CD1c-positive myeloid dendritic cell (primary cell): ENCODE measurements around the gene CREB5.

Source experiments
- DNase-seq: peaks from one replicate; pipeline ENCODE4 v3.0.0-alpha.2; 2016; ENCODE audit errors: extremely low spot score

The CREB5 gene

DNA sequence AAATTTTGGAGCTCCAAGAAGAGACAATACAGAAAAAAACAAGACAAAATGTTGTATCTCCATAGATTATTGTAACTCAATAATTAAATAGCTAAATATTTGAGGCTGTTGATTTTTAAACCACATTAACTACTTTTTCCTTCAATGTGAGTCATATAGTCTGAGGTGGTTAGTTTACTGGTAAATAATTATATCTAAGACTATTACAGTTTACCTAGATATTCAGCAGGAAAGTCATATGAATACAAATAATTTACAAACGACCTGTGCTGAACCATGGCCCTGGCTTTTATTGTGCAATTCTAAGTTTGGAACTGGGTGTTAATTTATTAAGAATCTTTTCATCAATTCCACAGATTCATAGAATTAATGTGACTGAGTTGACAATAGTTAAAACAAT is 22.2 kb downstream of the CREB5 start:
- no peak for DNase-seq

DNA sequence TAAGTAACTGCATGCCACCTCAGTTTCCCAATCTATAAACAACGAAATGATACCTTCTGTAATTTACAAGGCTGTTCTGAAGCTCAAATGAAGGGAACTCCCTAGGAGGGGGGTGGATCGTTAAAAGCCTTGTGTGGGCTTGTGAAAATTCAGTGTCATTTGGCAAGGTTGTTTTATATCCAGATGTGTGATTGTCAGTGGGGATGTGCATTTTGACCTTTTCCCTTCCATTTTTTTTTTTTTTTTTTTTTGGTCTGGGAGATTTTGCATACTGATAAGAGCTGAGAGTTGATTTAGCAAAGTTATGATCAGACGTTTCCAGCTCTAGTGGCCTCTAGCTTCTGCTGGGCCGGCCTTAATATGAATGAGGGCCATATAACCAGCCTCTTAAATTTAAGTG is 22.8 kb downstream of the CREB5 start:
- DNase-seq, result no peak

DNA sequence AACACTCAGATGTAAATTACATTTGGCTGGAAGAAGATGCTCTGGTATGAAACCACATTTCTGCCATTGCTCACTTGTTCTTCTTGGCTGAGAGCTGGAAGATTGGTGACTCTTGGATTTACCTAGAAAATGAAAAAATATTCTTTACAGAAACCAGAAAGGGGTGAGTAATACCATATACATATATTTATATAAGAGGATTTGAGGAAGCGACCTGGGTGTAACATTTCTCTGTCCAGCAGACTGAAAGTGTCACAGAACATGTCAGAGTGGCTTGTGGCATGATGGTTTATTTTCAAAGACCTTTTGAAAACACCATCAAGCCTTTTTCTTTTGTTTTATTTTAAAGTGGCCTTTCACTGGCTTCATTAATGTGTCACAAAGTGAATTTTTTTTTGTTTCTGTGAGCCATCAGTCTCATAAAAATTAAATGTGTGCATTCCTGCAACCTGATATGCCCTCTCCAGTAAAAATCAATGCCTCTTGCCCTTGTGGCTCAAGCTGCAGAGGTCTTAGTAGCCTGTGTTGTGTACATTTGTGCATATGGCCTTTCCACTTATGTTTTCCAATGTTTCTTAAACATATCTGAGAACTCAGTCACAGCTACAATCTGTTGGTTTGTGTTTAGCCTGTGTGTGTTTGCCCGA is 23.5 kb downstream of the CREB5 start:
- DNase-seq, result no peak

DNA sequence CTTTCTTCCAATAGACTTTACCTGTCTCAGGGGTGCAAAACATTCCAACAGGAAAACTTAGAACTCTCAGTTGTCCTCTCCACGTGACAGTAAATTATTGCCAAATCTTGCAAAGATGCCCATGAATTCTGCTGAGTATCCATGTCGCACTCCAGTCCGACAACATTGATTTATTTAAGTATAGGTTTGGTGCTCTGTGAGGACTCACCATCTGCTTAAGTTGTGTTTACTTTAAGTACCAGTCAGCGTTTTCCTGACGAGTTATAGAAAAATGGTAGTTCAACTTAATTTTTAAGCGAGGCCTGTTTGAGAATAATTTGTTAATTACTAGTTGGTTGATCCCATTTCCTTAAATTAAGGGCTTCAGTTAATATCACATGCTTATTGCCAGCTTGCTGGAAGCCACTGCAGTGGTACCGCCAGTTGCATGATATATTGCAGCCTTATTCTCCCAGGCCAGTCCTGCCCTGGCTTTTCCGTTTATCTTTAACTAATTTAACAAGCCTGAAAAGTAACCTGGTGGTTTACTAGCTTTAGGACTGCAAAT is 27.8 kb downstream of the CREB5 start:
- DNase-seq, result no peak

DNA sequence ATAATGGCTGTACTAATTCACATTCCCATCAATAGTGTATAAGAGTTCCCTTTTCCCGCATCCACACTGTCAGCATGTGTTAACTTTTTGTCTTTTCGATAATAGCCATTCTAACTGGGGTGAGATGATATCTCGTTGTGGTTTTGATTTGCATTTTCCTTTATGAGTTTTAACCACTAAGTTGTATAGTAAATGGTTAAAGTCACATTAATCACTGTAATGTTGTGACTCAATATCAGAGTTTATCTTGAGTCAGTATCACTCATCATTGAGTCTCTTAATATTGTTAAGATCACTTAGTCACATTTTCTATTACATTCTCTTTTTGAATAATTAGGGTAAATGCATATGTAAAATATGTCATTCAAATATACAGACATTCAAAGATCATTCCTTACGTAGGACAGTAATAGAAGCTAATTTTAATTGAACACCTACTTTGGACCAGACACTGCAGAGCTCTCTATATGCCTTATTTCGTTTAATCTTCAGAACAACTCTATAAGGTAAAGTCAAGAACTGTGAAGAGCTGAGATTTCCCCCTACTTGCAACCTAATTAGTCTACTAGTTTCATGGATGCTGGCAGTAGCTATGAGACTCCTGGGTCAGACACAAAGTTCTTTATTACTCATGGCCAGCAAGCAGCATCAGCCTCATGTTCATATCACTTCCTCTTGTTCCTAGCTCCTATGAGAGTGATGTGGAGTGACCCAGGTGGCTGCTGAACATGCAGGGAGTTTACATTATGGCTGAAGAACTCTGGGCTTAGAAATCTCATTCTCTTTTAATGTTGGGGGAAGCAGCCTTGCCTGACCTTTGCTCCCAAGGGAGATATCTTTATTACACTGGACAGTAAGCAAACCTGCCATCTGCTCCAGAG is 30.5 kb downstream of the CREB5 start:
- DNase-seq, result no peak

DNA sequence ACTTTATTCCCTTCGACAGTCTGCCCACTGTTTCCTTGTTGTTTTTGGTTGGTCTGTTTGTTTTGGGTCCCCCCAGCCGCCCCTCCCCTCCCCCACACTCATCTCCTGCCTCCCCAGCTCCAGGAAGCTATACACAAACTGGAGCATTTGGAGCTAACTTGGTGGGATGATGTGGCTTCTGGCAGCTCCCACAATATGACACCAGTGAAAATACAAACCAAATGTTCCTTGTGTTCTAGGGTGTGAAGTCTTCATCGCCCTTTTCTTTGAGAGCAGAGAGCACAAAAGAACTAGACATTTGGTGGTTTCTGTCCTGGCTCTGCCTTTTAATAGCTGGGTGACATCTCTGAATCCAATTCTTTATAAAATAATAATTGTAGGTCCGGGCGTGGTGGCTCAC is 33.8 kb downstream of the CREB5 start:
- DNase-seq, result no peak

DNA sequence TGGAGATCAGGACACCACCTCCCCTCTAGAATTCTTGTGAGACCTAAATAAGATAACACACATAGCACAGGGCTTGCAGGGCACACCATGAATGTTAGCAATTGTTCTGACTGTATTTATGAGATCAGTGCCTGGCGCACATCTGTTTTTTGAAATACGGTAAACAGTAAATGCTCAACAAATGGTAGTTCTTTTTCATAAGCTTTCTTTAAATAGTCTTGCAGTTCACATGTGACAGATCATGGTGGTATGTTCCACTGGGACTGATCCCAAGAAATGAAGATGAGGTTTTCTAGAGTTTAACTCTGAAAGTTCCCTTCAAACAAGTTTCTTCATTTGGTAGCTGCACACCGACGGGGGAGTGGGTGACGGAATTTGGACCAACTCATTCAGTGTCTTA is 34.8 kb downstream of the CREB5 start:
- DNase-seq, result no peak

DNA sequence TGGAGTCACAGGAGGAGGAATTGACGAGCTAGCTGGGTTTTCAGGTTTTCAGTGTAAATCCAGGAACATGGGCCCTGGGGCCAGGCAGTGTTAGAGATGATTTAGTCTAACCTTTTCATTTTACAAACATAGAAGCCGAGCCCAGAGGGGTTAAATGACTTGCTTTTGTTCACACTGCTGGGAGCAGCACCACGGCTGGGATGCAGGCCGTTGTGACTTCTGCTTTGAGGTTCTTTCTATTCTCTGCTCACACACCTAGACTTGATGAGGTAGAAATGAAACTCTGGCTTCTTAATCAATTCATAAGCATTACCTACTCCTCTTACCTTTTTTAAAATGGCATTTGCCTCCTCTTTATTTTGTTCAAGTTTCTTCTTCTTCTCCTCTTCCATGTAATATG is 36.4 kb downstream of the CREB5 start:
- DNase-seq, result no peak

DNA sequence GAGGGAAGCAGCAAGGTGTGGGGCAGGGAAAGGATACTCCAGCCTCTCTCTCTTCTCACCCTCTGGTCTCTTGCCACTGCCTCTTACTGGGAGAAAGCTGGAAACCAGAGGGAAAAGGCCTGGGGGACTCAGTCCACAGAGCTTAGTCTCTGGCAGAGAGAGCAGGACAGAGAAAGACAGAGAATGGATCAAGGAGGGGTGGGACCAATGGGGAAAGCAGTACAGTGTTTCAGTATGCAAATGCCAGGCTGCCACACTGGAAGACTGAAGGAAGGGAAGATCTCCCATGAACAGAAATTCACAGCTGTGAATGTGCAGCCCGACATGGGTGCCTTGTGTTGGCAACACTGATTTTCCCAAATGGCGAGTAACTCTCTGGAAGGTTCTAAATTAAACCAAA is 40.4 kb downstream of the CREB5 start:
- DNase-seq, result no peak

DNA sequence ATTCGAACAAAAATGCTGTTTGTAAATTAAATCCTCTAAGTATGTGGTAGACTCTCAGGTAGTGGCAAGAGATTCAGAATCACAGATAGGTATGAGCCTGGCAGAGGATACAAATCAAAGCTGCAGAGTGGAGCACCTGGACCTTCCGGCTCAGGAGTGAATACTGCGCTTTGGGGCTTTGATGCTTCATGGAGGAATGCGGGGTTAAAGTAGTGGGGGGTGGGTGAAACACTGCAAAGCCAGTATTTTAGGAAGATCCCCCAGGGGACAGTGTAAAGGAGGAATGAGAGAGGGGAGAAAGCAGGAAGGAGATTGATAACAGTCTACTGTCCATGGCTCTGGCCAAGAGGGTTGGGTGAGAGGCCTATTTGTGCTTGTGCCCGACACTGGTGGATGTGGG is 43.2 kb downstream of the CREB5 start:
- no peak for DNase-seq

DNA sequence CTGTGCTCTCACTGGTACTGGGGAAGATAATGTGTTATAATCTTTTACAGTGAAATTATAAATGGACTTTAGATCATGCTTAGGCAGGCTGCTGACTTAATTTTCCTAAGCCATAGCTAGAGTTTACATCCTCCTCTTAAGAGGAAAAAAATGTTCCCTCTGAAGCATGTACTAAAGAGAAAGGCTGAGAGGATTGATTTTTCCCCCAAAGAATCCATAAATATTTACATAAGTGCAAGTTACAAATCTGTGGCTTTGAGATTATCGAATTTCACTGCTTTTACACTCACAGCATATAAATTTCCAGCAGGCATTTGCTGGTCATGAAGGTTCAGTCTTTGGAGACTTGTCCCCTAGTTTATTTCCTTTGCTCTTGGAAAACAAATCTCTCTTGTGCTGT is 43.7 kb downstream of the CREB5 start:
- DNase-seq, result no peak

DNA sequence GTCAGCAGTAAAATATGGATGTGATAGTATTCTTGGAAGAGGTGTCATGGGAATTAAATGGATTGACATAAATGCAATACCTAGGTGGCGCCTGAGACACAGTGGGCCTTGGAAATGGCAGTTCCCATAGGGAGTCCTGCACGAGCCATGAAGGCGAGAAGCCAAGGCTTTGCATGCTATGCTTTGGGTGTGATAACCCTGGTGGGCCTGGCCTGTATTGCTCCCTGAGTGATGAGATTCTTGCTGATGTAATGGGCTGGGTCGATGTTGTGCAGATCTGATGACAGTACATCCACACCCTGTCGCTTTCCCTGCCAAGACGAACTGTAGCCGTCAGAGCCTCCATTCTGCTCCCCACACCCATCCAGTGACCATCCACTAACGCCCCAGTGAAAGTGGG is 46.4 kb downstream of the CREB5 start:
- no peak for DNase-seq

DNA sequence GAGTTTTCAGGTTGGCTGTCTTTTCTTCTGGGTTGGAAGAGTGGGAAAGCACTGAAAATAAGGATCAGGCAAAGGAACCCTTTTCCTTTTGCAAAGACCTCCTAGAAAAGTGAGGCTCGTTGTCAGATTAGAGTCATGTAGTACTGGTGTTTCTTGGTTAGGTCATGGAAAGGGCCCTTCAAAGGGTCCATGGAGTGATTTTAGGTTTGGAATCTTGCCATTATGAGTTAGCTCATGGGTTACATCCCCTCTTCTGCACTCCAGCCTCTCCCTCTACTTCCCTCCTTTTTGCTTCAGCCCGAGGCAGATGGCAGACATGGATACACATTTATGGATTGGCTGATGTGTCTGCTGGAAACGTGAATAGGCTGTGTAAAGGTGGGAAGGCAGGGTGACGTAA is 47.0 kb downstream of the CREB5 start:
- DNase-seq, result no peak

DNA sequence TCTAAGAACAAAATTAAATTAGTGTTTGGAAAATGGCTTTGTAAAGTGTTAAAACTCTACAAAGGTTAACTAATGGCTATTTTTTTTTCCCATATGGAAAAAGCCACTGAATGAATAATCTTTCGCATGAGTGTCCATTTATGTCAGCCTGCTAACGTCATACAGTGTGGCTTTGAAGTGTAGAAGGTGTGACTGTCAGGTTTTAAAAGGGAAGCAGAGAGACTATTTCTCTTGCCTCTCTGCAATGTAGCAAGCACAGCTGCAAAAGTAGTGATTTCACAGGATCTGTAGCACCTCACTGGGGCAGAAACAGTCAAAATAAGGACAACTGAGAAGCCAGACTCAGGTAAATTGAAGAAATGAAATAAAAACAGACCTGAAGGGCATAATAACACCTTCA is 53.4 kb downstream of the CREB5 start:
- DNase-seq, result no peak

DNA sequence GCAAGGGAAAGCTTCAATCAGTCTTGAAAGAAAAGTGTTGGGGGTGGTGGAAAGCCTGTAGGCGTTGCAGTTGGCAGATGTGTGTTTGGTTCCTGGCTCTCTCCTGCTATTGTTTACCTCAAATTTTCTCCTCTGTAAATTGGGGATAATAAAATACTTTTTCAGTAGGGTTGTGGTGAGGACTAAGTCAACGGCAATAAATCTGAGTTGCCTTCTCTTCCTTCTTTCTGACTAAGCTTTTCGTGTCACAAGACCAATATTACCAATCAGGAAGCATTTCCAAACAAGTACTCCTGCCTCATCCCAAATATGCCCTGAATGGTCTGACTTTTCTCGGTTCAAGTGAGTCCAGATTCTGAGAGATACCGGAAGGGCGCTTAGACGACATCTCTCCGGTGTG is 54.0 kb downstream of the CREB5 start:
- DNase-seq, result no peak

DNA sequence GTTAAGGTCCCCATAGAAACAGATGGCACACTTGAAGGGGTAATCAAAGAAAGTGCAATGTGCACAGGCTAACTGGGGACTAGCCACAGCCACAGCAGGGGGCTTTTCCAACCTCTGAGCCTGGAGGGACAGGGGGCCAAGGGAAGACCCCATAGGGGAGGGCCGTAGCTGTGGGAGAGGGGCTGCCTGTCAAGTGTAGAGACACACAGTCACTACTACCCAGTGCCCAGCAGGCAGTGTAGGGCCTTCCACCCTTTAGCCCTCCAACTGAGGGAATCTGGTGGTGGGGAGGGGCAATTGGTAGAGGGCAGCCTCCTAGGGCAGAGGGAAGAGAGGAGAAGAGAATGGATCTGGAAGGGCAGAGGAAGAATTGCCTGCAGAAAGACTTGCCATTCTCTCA is 54.6 kb downstream of the CREB5 start:
- DNase-seq, result no peak

DNA sequence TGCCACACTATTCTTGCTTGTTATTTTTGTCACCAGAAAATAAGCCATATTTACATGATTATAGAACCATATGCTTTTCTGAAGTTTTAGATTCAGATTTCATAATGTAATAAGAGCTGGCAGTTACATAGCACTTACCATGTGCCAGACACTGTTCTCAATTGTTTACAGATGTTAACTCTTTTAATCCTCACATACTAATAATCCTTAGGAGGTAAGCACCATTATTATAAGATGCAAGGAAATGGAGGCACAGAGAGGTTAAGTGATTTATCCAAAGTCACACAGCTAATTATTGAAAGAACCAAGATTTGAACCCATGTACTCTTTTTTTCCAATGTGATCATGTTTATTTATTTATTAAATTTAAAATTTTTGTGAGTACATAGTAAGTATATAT is 57.2 kb downstream of the CREB5 start:
- no peak for DNase-seq

DNA sequence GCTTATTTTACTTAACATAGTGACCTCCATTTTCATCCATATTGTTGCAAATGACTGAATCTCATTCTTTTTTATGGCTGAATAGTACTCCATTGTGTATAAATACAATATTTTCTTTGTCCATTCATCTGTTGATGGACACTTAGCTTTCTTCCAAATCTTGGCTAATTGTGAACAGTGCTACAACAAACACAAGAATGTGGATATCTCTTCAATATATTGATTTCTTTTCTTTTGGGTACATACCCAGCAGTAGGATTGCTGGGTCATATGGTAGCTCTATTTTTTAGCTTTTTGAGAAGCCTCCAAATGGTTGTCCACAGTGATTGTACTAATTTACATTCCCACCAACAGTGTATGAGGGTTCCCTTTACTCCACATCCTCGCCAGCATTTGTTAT is 58.0 kb downstream of the CREB5 start:
- DNase-seq, result no peak

DNA sequence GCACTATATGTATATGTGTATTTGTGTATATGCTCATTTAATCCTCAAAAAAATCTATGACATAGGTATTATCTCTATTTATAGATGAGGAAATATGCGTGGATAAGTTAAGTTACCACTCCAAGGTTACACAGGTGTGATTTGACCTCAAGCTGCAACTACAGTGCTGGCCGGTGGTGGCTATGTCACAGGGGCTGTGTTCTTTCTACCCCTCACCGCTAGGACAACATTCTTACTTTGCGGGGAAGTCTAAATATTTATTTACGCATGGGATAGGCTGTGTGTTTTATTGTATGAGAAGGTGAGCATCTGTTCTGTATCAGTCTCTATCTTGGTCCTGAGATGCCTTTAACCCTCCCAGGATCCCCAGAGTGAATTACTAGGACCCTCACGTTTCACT is 60.0 kb downstream of the CREB5 start:
- no peak for DNase-seq

DNA sequence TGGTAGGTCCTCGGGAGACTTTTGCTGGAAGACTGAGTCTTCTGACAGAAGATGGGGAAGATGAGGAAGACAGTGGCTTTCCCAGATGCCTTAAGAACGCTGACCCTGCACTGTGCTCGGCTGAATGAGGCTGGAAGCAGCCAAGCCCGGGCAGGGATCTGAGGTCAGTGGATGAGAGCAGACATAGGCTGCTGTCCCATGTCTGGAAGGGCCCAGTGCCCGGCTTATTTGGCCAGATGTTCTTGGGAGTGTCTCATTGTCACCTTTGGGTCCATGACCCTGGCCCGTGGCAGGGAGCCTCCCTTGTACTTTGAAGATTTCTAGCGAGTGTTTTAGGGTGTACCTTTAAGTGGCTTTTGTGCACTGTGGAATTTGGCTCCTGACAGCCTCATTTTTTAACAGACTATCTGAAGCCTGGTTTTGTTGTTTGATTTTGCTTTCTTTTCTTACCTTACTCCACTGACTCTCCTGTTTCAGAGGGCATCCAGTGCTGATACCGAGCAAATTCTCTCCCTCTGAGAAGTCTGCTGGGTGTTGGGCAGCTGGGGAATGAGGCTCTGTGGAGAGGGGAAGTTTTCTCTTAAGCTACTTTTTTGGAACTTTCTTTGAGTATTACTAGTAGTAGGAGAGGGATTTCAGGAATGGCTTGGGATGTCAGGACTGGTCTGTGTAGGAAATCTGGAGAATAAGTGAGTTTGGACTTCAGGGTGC is 61.4 kb downstream of the CREB5 start:
- no peak for DNase-seq

DNA sequence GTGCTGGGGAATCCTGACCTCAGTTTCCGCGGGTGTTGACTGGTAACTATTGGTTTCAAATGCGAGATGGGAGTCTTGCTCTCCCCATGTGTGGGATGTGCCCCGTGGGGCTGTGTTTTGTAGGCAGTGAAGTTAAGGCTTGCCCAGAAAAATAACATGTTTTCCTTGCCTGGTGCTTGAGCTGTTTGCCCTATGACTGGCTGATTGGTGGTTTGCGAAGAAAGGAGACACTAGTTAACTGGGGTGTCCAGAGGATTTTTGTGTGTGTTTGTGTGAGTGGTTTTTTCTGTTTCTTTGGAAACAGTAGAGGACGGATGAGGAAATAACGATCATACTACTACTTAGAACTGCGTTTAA is 61.9 kb downstream of the CREB5 start:
- no peak for DNase-seq

DNA sequence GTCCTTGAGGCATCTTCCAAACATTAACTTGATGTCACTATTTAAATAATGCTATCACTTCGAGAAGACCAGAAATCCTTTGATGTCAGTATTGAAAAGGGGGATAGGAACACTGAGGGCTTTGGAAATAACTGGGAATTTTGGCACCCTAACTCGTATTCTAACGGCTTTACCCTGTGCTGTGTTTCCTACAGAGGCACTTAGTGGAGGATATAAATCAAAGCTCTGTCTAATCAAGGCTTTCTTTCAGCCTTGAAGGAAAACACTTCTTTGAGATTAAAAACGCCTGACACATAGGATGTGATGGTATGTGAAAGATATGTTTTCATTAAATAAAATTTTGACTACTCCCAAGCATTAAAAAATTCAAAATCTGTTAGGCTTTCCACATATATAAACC is 62.3 kb downstream of the CREB5 start:
- DNase-seq, result no peak

DNA sequence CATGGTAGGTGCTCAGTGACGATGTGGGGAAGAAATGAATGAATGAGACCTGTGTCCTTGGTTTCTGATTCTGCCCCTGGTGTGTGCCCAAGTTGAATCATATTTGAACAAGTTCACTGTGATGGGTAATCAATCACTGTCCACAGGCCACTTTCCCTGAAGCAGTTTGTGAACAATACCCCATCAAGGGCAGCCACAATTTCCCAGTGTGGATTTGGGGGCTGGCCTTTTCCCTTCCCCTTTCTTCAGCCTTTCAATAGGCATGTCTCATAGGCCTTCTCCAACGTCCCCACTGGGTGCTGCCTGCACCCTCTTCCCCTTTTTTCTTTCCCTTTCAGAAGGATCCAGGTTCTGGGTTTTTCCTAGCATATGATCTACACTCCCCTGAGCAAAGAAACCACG is 64.7 kb downstream of the CREB5 start:
- DNase-seq, result peak; percentile 67
